GM06990 (cell line): ENCODE data around the gene APH1A.
"Not testable (repeated sequence)": the region's sequence is repeated elsewhere in the genome, so short reads cannot be mapped to it uniquely, and the experiment has no call there.

ENCODE experiments used
- DNase-seq: peaks from one replicate; pipeline ENCODE4 v3.0.0-alpha.2; 2011; ENCODE audit not compliant: insufficient read length; ENCODE audit errors: extremely low read depth
- H3K27me3 ChIP-seq: replicated peaks from 2 replicates; pipeline ENCODE4 v1.6.0; 2011; ENCODE audit warnings: low read length; ENCODE audit not compliant: control insufficient read depth, insufficient read depth
- H3K36me3 ChIP-seq: 2 replicates; pipeline ENCODE4 v1.5.1; 2011; ENCODE audit warnings: low read length; ENCODE audit not compliant: control insufficient read depth, insufficient read depth
- H3K4me3 ChIP-seq: replicated peaks from 2 replicates; pipeline ENCODE4 v1.5.1; 2011; ENCODE audit warnings: low read depth, mild to moderate bottlenecking, control low read depth, low read length
- TF ChIP-seq, protein P1 (sequence below): IDR thresholded peaks from 2 replicates; pipeline ENCODE4 v1.5.1; 2011; ENCODE audit warnings: low read length, control low read depth, mild to moderate bottlenecking, inconsistent platforms; ENCODE audit not compliant: insufficient read depth, poor library complexity, severe bottlenecking

Gene APH1A

GRCh38 chr1:150234309-150234565 is 34.6 kb downstream of the APH1A start:
- peaks cover under 1% of the 10 kb centered on the region; the same call in 1 of the 2 replicates for H3K36me3 ChIP-seq

DNA sequence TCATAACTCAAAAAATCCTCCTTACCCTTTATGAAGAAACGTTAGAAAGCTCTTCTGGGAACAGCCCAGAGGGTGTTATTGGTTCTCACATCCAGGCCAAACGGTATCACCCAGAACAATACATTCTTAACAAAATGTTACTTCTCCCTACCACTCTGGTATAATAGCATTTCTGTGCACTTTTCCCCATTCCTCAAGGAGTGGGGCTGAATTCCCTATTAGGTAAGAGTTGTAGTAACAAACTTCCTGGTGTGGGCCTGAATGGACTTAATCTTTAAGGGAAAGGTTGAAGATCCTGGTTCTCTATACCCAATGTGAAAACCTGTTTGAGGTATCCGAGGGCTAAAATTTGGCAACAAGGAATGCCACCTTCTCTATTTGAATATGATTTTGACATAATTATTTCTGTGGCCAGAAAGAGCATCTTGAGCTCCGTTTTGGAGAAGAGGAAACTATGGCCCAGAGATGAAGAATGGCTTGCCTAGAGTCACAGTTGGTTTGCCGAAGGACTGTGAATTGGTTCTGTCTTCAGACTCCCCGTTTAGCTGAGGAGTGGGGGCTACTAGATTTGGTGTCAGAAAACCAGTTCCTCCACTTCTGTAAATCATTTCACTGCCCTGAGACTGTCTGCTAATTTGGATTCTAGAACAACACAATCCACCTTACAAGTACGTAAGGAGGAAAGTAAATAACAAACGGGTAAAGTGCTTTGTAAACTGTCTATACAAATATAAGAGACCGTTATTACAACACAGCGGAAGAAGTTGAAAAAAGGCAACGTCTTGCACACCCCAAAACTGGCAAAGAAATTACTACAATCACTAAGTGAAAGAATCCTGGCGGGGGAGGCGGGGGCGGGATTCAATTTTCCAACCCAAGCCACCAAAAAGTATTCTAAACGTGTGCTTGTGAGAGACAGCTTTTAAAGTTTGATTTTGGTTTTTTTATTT is 35.2 kb downstream of the APH1A start:
- TF ChIP-seq, protein P1, sequence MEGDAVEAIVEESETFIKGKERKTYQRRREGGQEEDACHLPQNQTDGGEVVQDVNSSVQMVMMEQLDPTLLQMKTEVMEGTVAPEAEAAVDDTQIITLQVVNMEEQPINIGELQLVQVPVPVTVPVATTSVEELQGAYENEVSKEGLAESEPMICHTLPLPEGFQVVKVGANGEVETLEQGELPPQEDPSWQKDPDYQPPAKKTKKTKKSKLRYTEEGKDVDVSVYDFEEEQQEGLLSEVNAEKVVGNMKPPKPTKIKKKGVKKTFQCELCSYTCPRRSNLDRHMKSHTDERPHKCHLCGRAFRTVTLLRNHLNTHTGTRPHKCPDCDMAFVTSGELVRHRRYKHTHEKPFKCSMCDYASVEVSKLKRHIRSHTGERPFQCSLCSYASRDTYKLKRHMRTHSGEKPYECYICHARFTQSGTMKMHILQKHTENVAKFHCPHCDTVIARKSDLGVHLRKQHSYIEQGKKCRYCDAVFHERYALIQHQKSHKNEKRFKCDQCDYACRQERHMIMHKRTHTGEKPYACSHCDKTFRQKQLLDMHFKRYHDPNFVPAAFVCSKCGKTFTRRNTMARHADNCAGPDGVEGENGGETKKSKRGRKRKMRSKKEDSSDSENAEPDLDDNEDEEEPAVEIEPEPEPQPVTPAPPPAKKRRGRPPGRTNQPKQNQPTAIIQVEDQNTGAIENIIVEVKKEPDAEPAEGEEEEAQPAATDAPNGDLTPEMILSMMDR, result no peak
- H3K4me3 ChIP-seq, result peak overlapping the region; percentile 92
- DNase-seq, result no peak
- H3K36me3 ChIP-seq, result peaks cover 1% of the 10 kb centered on the region; the same call in 1 of the 2 replicates
- H3K27me3 ChIP-seq, result no peaks in the 10 kb centered on the region

More at GRCh38 chr1:150234309-150234565, 34.6 kb downstream of the APH1A start:
- H3K27me3 ChIP-seq, result no peaks in the 10 kb centered on the region
- peak overlapping the region; percentile 92 for H3K4me3 ChIP-seq
- no peak for DNase-seq
- TF ChIP-seq, protein P1, result no peak

DNA sequence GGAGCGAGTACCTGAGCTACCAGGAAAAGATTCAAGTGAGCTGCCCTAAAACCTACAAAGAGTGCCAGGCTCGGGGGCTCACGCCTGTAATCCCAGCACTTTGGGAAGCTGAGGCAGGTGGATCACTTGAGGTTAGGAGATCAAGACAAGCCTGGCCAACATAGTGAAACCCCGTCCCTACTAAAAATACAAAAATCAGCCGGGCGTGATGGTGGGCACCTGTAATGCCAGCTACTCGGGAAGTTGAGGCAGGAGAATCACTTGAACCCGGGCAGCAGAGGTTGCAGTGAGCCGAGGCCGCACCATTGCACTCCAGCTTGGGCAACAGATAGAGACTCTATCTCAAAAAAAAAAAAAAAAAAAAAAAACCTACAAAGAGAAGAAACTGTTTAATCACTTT is 35.9 kb downstream of the APH1A start:
- H3K36me3 ChIP-seq, H3K27me3 ChIP-seq, DNase-seq: not testable (repeated sequence)
- H3K4me3 ChIP-seq, result peak overlapping the region; percentile 92

- DNase-seq, H3K36me3 ChIP-seq: not testable (repeated sequence)
Observed at GRCh38 chr1:150228246-150228645, 40.6 kb downstream of the APH1A start.

GRCh38 chr1:150227228-150227627 is 41.6 kb downstream of the APH1A start:
- Histone ChIP-seq H3K36me3 (peaks cover 10% of the 10 kb centered on the region), H3K27me3 (no peaks in the 10 kb centered on the region), H3K4me3 (no peak overlapping the region)
- no peak for DNase-seq
- TF ChIP-seq, protein P1, result no peak

More at GRCh38 chr1:150228246-150228645, 40.6 kb downstream of the APH1A start:
- not testable (repeated sequence) for H3K4me3 ChIP-seq, H3K27me3 ChIP-seq

DNA sequence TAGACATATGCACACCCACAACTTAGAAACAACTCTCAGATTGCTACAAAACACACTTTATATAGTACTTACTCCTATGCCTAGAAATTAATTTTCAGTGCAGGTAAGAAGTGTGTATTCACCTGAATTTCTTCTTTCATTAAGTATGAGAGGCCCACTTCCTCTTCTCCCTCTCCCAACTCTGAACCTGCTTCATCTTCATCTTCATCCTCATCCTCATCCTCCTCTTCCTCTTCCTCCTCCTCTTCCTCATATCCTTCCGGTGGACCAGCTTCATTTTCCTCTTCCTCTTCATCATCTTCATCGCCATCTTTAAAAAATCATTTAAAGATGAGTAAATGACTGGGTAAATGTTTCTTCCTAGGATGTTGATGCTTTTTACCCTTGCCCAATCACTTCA is 42.3 kb downstream of the APH1A start:
- H3K36me3 ChIP-seq, result peaks cover 10% of the 10 kb centered on the region
- H3K4me3 ChIP-seq, result no peak overlapping the region

More for the DNA sequence above, 42.3 kb downstream of the APH1A start:
- H3K27me3 ChIP-seq, result no peaks in the 10 kb centered on the region
- TF ChIP-seq, protein P1, result no peak
- no peak for DNase-seq
